Suppressor macrophage (primary cell): ENCODE measurements around the gene TUBGCP6.
A peak's percentile ranks its signal among the peaks of the same experiment; 100 is the strongest.

Source experiments
- DNase-seq, 4 experiments: peaks; one replicate each; pipeline ENCODE4 v3.0.0-alpha.2; 2020 to 2022
- total RNA-seq, 17 experiments: gene quantifications; one replicate each; lab custom pipeline; 2026; ENCODE audit warnings: mixed read lengths in 6 of 17, inconsistent platforms in 3 of 17; lab: John Stamatoyannopoulos, UW

TUBGCP6 gene
- 18.2 to 82.3 (median 40.6) reads per million in 17 experiments for total RNA-seq

- peak; percentile 96 to 98 (median 97) for DNase-seq
Observed at GRCh38 chr22:50244420-50245213, at the start of gene TUBGCP6. TSS of gene TUBGCP6 (minus strand) at chr22:50245023. CDS start at chr22:50244459, 564 bp downstream.

GRCh38 chr22:50294319-50294656, 49.5 kb upstream of the TUBGCP6 start:
- no peak for DNase-seq

- peak in 2 of 4 experiments; percentile 38 to 51 for DNase-seq
Observed at GRCh38 chr22:50293441-50294318, 48.9 kb upstream of the TUBGCP6 start.

- DNase-seq, result peak in 1 of 4 experiments; percentile 19
Observed at GRCh38 chr22:50292643-50293440, 48.0 kb upstream of the TUBGCP6 start.

- no peak for DNase-seq
Observed at GRCh38 chr22:50289942-50290630, 45.3 kb upstream of the TUBGCP6 start.

GRCh38 chr22:50289151-50289941, 44.5 kb upstream of the TUBGCP6 start:
- no peak for DNase-seq

GRCh38 chr22:50287731-50288130, 42.9 kb upstream of the TUBGCP6 start:
- no peak for DNase-seq

GRCh38 chr22:50286701-50287318, 42.0 kb upstream of the TUBGCP6 start:
- DNase-seq, result no peak

GRCh38 chr22:50286275-50286674, 41.5 kb upstream of the TUBGCP6 start:
- no peak for DNase-seq

- DNase-seq, result no peak
Observed at GRCh38 chr22:50285568-50286229, 40.9 kb upstream of the TUBGCP6 start.

GRCh38 chr22:50284479-50284878, 39.7 kb upstream of the TUBGCP6 start:
- DNase-seq, result no peak

- no peak for DNase-seq
Observed at GRCh38 chr22:50283821-50284220, 39.0 kb upstream of the TUBGCP6 start.

GRCh38 chr22:50282361-50283155, 37.7 kb upstream of the TUBGCP6 start:
- DNase-seq, result no peak

- DNase-seq, result no peak
Observed at GRCh38 chr22:50281957-50282356, 37.1 kb upstream of the TUBGCP6 start.

GRCh38 chr22:50281384-50281760, 36.5 kb upstream of the TUBGCP6 start:
- no peak for DNase-seq

GRCh38 chr22:50280708-50281383, 36.0 kb upstream of the TUBGCP6 start:
- DNase-seq, result no peak

- no peak for DNase-seq
Observed at GRCh38 chr22:50280022-50280707, 35.3 kb upstream of the TUBGCP6 start.

- no peak for DNase-seq
Observed at GRCh38 chr22:50278956-50279619, 34.3 kb upstream of the TUBGCP6 start.
